ENCODE results near the gene ATP2B3.

ATP2B3 gene

GRCh38 chrX:153572601-153573000 is 55.2 kb downstream of the ATP2B3 start:
- DNase-seq (ENCODE audit: low read depth): no peak

DNA sequence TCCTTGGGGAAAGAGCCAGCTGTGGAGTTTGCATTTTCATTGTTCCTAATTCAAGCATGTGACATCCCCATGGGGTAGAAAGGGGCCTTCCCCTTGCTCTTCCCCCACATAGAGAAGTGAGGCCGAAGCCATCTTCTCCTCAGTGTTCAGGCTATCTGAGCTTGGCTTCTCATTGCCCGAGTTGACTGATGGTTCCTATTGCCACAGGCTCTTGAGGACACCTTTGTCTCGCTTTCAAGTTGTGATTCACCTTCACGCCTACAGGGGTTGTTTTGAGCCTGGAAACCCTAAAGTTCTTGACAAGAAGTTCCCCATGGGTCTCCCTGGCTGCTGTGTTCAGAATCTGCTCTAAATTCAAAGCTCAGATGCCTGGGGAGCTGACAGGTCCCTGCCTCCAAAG is 56.5 kb downstream of the ATP2B3 start:
- DNase-seq (ENCODE audit: low read depth): no peak

DNA sequence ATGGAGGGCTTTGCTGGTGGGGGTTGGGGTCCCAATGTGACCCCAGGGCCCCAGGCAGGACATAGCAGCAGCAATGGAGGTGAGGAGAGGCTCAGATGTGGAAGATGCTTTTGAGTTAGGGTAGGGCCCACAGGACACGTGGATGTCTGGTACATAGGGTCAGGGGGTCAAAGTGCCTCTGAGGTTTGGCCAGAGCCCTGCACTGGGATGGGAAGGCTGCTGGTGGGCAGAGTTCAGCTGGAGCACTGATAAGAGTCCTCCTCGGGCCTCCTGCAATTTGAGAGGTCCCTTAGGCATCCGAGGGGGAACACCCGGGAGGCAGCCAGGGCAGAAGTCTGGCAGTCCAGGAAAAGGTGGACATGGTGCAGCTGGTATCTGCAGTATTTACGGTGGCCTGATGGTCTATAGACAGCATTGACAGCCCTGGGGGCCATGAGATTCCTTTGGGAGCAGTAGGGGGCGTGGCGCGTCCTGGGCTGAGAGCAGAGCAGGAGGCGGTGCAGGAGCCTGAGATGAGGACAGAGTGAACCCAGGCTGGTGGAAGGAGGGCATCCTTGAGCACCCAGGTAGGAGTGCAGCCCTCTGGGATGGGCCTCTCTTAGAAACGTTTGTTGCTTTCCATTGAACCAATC is 58.9 kb downstream of the ATP2B3 start:
- DNase-seq (ENCODE audit: low read depth): no peak

DNA sequence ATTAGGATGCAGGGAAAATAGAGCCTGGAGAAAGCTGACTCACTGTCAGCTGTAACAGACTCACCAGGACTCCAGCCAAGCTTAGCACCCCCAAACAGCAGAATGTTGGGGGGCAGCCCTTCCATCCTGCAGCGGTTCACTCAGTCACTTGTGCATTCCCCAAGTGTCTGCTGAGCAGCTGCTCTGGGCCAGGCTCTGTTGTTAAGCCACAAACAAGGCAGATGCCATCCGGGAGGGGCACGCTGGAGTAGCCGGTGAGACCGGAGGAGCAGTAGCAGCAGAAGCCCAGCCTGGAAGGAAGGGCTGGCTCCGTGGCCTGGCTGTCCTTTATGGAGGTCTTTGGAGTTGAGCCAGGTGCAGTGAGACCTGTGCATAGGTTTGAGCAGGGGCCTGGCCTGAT is 59.5 kb downstream of the ATP2B3 start:
- DNase-seq (ENCODE audit: low read depth): no peak

DNA sequence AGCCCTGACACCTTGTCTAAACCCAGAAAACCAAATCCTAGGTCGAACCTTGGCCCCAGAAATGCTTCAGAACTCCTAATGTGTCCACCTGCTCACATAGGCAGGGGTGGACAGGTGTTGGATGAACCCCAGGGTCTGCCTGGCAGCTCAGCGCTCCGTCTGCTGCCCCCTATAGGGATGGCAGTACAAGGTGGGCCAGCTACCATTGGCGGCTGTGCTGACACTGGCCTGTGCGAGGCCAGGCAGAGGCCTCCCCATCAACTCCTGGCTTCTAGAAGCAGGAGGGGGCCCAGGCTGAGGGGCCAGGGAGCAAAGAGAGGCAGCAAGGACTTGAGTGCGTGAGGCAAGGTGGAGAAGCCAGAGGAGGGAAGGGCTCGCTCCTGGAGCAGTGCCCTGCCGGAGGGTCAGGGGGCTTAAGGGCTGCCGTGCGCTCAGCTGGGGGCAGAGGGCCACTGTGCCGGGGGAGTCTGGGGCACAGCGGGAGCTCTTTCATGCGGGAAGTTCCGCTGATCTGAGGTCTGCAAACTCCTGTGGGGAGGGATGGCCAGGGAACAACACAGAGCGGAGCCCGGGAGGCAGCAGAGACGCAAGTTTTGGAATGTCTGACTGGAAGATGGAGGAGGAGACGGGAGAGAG is 60.9 kb downstream of the ATP2B3 start:
- no peak for DNase-seq (ENCODE audit: low read depth)

GRCh38 chrX:153578889-153579288 is 61.4 kb downstream of the ATP2B3 start:
- no peak for DNase-seq (ENCODE audit: low read depth)

DNA sequence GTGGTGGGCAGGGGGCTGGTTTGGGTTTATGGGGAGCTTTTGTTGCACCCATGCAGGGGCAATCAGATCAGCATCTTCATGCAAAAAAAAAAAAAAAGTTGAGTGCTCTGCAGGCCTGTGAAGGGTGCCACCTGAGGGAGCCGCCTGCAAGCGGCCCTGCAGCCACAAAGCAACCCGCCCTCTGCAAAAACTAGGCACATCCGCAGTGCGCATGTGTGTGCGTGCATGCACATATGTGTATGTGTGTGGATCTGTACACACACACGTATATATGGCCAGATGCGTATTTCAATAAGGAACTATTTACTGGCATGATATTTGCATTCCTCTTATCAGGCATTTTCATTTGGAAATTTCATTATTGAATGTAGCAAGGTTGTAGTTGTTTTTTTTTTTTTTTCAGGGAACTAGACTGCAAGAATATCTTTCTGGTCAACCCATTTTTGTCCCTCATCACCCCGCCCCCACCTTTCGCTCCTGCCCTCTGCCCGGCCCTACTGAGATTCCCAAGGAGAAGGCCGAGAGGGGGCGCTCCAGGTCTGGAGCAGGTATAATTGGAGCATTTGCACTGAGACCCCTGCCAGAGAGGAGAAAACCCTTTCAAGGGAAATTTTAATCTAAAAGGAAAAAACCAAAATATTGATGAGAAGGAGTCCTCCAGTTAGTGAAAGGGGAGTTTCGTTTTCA is 63.4 kb downstream of the ATP2B3 start:
- DNase-seq (ENCODE audit: low read depth): no peak

GRCh38 chrX:153582896-153583295 is 65.5 kb downstream of the ATP2B3 start:
- peak; percentile 33 for DNase-seq (ENCODE audit: low read depth)

DNA sequence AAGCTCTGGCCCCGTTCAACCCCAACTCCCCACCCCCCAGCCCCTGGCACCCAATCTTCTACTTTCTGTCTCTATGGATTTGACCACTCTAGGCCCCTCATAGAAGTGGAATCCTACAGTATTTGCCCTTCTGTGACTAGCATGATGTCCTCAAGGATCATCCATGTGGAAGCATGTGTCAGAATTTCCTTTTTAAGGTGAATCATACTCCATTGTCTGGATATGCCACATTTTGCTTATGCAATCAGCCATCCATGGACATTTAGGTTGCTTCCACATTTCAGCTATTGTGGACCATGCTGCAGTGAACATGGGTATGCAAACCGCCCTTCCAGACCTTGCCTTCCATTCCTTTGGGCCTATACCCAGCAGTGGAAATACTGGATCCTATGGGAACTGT is 66.0 kb downstream of the ATP2B3 start:
- no peak for DNase-seq (ENCODE audit: low read depth)

GRCh38 chrX:153585827-153586226 is 68.4 kb downstream of the ATP2B3 start:
- no peak for DNase-seq (ENCODE audit: low read depth)

- no peak for DNase-seq (ENCODE audit: low read depth)
Observed at GRCh38 chrX:153587342-153587741, 69.9 kb downstream of the ATP2B3 start.

- no peak for DNase-seq (ENCODE audit: low read depth)
Observed at GRCh38 chrX:153588021-153588781, 70.8 kb downstream of the ATP2B3 start.

GRCh38 chrX:153588782-153589446 is 71.5 kb downstream of the ATP2B3 start:
- DNase-seq (ENCODE audit: low read depth): no peak

GRCh38 chrX:153590961-153591956 is 73.8 kb downstream of the ATP2B3 start:
- no peak for DNase-seq (ENCODE audit: low read depth)

GRCh38 chrX:153592091-153592833 is 74.8 kb downstream of the ATP2B3 start:
- no peak for DNase-seq (ENCODE audit: low read depth)

- DNase-seq (ENCODE audit: low read depth): no peak
Observed at GRCh38 chrX:153592966-153593688, 75.7 kb downstream of the ATP2B3 start.

- no peak for DNase-seq (ENCODE audit: low read depth)
Observed at GRCh38 chrX:153593811-153594500, 76.5 kb downstream of the ATP2B3 start.

- DNase-seq (ENCODE audit: low read depth): no peak
Observed at GRCh38 chrX:153595387-153595786, 77.9 kb downstream of the ATP2B3 start.
